GM12892 (cell line): Measurements from ENCODE around the gene C8A.

Experiments
- DNase-seq: peaks from one replicate; pipeline ENCODE4 v3.0.0; 2011; ENCODE audit not compliant: insufficient read length
- FAIRE-seq: peaks from 2 replicates; lab custom pipeline; 2011; peaks lifted over from hg19 to GRCh38; lab: Jason Lieb, UNC
- POLR2A ChIP-seq: IDR thresholded peaks from 2 replicates; pipeline ENCODE4 v1.6.1; 2011; ENCODE audit warnings: low read depth, low read length, control low read depth
- POLR2AphosphoS5 ChIP-seq: IDR thresholded peaks from 2 replicates; pipeline ENCODE4 v1.6.1; 2011; ENCODE audit warnings: low read depth, low read length, control low read depth
- TAF1 ChIP-seq: IDR thresholded peaks from 2 replicates; pipeline ENCODE4 v1.6.1; 2011; ENCODE audit warnings: low read depth, mild to moderate bottlenecking, control low read depth, low read length, borderline replicate concordance

The C8A gene

DNA sequence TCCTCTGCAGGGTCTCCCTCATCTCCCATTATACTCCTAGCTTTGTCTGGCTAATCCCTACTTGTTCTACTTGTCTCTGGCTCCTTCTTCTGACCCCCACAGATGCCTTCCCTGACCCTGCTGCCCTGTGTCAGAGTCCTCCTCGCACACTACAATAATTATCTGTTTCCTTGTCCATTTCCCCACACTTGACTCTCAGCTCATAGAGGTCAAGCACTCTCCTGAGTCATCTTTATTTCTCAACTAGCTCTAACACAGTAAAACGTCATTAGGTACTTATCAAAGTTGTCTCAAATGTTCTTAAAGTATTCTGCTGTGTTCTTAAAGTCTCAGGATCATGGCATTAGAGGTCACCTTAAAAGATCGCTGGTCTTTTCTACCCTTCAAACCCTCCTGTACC lies 47.1 kb downstream of the C8A start:
- FAIRE-seq, result no peak
- TF ChIP-seq POLR2A (no peak), POLR2AphosphoS5 (no peak), TAF1 (no peak)
- no peak for DNase-seq

DNA sequence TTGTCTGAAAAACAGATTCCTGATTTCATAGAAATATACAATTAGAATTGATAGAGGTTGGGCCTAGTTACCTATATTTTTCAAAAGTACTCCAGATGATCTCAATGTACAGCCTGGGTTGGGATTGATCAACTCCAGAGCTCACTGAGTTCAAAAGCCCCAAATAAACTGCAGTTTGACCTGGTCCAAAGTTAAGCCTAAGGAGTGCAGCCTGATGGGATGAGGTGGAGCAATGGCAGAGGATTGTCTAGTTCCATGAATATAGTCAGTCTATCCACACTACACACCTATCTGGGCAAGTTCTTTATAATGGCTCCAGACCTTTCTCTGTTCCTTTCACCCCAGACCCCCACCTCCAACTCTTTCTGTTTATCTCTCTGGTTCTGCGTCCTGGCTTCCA lies 49.2 kb downstream of the C8A start:
- FAIRE-seq (no peak), DNase-seq (no peak)
- TF ChIP-seq TAF1 (no peak), POLR2A (no peak)

DNA sequence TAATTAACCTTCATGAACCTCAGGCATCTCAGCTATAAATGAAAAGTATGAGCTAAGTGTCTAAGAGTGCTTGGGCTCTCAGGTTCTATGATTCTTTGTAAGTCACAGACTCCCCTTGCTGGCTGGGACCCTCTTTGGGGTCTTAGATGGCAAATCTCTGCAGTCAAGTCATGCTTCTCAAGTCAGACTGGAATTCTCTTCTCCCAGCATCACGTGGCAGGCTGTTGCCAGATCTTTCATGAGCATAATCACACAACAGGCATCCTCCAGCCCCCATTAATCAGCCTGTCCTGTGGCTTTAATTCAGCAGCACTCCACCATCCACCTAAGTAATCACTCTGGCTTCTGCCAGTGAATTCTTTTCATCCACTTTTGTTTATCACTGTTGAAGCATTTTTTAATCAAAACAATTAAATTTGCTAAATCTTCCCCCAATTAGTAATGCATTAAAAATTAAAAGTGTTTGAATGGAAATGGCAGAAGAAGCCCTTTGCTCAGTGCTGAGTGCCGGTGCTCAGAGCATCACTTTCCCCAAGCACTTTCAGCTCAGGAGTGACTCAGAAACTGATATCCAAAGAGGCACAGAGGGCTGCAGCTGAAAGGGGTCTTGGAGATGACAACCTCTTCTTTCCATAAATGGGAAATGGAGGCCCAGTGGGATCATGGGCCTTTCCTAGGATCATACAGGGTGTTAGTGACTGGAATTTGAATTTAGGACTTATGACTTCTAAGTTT lies 50.2 kb downstream of the C8A start:
- TF ChIP-seq POLR2AphosphoS5 (no peak), TAF1 (no peak), POLR2A (no peak)
- FAIRE-seq (no peak), DNase-seq (no peak)

DNA sequence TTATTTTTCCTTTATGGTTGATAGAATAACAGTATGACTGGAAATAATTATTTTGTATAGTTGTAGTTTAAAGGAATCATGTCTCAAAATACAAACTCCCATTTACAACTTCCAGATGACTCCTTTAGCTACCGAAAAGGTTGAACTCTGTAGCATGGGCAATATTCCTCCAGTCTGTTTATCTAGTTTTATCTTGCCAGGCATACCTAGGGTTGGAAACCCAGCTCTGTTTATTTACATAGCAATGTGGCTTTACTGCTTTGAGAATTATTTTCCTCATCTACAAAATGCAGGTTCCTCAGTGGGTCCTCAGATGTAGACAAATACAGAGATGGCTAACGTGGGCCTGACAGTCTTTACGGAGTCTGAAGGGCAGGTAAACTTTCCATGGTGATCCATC lies 51.1 kb downstream of the C8A start:
- no peak for FAIRE-seq
- DNase-seq, result no peak
- TF ChIP-seq TAF1 (no peak), POLR2AphosphoS5 (no peak), POLR2A (no peak)

DNA sequence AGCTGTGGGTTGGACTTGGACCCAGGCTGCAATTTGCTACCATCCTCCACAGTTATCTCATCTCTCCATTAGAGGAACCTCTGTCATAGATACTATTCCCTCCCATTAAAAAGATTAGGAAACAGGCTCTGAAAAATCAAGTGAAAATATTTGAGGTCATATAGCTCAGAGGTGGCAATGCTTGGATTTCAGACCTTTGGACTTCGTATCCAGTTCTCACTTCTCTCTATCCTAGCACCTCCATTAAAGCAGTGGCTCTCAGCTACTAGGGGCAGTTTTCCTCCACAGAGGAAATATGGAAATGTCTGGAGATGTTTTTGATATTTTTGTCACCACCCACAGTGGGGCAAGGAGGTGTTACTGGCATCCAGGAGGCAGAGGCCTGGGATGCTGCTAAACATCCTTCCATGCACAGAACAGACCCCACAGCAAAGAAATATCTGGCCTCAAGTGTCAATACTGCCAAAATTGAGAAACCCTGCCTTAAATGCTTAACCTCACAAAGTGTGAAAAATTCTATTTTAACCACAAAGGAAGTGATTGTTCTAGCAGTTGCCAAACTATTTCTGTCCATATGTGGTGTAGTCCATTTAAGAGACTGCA lies 54.1 kb downstream of the C8A start:
- DNase-seq, result no peak
- TF ChIP-seq POLR2AphosphoS5 (no peak), TAF1 (no peak), POLR2A (no peak)
- no peak for FAIRE-seq

DNA sequence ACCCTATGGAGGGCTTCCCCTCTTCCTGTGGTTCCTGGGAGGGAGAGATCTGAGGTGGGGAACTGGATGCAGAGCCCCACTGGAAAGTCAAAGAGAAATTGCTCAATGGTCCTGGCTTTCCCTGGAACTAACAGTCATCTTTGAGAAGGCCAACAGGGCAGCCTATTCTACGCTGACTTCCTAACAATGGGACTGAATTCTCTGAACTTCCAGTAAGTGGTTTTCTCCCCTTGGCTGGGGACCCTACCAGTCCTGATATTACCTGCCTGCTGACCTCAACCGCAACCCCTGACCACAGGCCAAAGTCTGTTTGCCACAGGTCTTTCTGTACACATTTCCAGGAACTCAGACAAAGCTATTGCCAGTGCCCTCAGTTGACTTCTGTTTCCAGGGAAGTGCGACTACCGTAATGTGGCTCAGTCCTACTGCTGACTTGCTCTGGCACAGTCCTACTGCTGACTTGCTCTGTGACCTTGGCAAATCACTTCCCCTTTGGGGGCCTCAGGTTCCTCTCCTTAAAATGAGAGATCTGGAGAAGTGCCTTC lies 55.9 kb downstream of the C8A start:
- no peak for FAIRE-seq
- TF ChIP-seq POLR2A, result no peak
- TF ChIP-seq POLR2AphosphoS5, result no peak
- TF ChIP-seq TAF1, result no peak
- no peak for DNase-seq

DNA sequence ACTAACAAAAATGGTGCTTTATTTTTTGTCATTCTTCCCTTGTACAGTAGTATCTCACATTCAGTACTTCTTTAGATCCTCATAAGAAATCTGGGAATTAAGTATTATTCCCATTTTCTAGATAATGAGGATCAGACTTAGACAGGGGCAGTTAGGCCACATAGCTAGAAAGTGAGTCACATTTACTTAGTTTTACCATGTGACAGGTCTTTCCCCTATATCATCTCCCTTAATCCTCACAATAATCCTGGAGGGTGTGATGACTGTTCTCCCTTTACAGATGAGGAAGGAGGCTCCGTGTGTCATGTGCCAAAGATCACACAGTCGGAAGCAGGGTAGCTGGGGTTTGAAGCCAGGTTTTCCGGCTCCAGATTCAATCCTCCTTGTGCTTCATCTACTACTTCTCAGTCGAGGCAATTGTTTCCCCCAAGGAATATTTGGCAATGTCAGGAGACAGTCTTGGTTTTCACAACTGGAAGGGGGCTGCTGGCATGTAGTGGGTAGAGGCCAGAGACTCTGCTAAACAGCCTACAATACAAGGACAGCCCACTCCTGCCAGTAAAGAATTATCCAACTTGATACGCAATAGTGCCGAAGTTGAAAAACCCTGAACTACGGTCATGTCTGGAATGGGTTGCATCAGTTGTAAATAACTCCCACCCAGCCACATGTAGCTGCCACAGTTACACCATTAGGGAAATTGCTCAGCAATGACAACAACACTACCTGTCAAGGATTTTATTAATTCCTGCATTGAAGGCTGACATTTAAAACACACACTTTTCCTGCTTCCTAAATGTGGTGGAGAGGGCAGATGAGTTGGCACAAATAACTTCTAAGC lies 56.7 kb downstream of the C8A start:
- TF ChIP-seq POLR2A (no peak), POLR2AphosphoS5 (no peak), TAF1 (no peak)
- FAIRE-seq, result no peak
- DNase-seq, result no peak

DNA sequence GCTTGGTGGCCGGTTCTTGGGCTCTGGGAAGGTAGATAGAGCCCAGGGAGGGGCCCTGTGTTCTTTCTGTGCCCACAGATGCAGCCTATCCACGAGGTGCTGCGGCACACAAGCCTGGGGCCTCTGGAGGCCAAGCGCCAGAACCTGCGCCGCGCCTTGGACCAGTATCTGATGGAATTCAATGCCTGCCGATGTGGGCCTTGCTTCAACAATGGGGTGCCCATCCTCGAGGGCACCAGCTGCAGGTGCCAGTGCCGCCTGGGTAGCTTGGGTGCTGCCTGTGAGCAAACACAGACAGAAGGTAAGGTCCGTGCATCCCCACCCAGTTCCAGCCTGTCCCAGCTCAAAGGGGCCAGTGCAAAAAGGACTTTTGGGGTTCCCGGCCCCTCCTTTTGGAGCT lies 57.7 kb downstream of the C8A start:
- TF ChIP-seq TAF1, result no peak
- TF ChIP-seq POLR2AphosphoS5, result no peak
- no peak for TF ChIP-seq POLR2A
- DNase-seq (no peak), FAIRE-seq (no peak)

DNA sequence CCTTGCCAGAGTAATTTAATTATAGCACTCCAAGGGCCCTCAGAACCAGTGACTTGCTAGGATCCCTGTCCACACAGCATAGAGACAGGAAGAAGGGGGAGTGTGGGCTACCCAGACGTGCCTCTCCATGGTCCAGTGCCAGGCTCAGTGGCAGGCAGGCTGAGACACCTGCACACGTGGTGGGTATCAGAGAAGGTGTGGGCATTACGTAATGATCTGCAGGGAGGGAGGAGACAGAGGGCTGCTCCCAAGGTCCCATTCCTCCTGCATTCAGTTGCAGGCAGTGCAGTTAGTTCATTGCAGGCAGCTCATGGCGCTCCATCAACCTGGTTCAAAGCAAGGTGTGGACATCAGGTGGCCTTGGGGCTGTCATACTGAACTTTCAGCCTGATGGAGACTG lies 61.4 kb downstream of the C8A start:
- no peak for DNase-seq
- TF ChIP-seq POLR2AphosphoS5, result no peak
- TF ChIP-seq TAF1, result no peak
- no peak for TF ChIP-seq POLR2A
- FAIRE-seq, result no peak

DNA sequence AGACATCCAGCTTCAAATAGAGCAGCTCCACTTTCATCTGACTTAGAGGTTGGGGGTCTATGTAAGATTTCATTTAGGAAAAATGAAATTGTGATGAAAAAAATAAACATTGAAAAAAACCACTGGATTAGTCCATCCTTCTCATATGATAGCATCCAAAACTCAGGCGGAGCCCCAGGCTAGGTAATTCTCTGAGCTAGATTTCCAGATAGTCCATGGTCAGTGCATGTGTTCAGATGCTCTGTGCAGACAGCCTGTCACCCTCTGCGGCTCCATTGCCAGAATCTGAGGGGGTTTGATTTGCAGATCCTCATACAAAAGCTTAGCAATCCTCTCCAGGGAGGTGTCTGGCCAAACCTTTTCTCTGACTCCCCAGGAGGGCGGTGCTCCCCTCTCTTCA lies 62.0 kb downstream of the C8A start:
- TF ChIP-seq TAF1 (no peak), POLR2AphosphoS5 (no peak), POLR2A (no peak)
- no peak for DNase-seq
- FAIRE-seq, result no peak

DNA sequence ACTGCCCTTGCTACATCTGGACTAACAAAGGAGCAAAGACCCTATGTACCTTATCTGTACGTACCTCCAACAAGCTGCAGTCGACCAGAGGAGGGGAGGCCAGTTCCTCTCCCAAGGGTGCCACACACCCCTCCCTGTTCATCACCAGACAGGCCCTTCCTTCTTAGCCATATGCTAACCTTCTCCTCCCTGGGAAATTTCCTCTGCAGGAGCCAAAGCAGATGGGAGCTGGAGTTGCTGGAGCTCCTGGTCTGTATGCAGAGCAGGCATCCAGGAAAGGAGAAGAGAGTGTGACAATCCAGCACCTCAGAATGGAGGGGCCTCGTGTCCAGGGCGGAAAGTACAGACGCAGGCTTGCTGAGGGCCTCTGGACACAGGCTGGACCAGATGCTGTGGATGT lies 62.8 kb downstream of the C8A start:
- no peak for FAIRE-seq
- no peak for DNase-seq
- TF ChIP-seq POLR2AphosphoS5 (no peak), POLR2A (no peak), TAF1 (no peak)
